HEK293 (cell line): ENCODE results near the gene CCDC87.

ENCODE experiments used
- ZBTB48 ChIP-seq: fragments of 450-650 bp; formaldehyde crosslinking; IDR thresholded peaks from 2 replicates; pipeline ENCODE4 v1.5.1; 2016; ENCODE audit warnings: missing biosample characterization, missing genetic modification characterization
- TF ChIP-seq, protein P1 (sequence below): fragments of 450-650 bp; formaldehyde crosslinking; IDR thresholded peaks from 2 replicates; pipeline ENCODE4 v1.5.1; 2016; ENCODE audit warnings: missing biosample characterization, missing genetic modification characterization

DNA sequence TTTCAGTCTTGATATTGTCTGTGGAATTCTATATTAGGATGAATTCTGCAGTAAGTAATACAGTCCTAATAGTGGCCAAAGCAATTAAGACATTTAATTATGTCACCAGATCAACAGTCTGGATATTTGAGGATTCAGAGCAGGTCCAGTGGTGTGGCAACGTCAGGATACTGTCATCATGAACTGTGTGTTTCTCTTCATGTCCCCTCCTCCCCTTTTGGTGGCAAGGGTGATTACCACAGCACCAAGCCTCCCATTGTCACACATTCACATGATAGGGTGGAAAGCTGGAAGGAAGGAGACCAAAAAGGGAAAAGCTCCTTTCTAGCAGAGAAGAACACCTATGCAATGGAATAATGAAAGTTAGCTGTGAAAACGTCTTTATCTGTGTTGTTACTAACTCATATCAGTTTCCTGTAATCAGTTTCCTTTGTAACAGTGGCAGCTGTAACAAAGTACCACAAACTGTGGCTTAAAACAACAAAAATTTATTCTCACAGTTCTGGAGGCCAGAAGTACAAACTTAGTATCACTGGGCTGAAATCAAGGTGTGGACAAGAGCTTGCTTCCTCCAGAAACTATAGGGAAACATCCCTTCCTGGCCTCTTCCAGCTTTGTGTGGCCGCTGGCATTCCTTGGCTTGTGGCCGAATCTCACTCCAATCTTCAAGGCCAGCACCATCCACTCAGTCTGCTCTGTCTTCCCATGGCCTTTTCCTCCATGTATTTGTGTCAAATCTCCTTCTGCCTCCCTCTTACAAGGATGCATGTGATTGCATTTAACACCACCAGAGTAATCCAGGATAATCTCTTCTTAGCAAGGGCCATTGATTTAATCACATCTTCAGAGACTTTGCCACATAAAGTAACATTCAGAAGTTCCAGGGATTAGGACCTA, 17.1 kb upstream of the CCDC87 start:
- no peak for TF ChIP-seq ZBTB48 (tag by site-specific recombination)
- TF ChIP-seq, protein P1, sequence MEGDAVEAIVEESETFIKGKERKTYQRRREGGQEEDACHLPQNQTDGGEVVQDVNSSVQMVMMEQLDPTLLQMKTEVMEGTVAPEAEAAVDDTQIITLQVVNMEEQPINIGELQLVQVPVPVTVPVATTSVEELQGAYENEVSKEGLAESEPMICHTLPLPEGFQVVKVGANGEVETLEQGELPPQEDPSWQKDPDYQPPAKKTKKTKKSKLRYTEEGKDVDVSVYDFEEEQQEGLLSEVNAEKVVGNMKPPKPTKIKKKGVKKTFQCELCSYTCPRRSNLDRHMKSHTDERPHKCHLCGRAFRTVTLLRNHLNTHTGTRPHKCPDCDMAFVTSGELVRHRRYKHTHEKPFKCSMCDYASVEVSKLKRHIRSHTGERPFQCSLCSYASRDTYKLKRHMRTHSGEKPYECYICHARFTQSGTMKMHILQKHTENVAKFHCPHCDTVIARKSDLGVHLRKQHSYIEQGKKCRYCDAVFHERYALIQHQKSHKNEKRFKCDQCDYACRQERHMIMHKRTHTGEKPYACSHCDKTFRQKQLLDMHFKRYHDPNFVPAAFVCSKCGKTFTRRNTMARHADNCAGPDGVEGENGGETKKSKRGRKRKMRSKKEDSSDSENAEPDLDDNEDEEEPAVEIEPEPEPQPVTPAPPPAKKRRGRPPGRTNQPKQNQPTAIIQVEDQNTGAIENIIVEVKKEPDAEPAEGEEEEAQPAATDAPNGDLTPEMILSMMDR = no peak
